HG02678 (cell line): Measurements from ENCODE around the gene MRPL34.

Experiments used
- ATAC-seq: cut with Tn5 transposase; IDR thresholded peaks from one replicate; pipeline ENCODE4 v1.9.1; 2021; ENCODE audit warnings: mild to moderate bottlenecking, moderate library complexity; ENCODE audit not compliant: unreplicated experiment

The MRPL34 gene

GRCh38 chr19:17327654-17328516 lies 22.2 kb downstream of the MRPL34 start:
- no peak for ATAC-seq

- no peak for ATAC-seq
Measured at GRCh38 chr19:17328517-17329365, 23.1 kb downstream of the MRPL34 start.

- no peak for ATAC-seq
Measured at GRCh38 chr19:17329366-17330261, 23.9 kb downstream of the MRPL34 start.

GRCh38 chr19:17330262-17331044 lies 24.8 kb downstream of the MRPL34 start:
- no peak for ATAC-seq

- ATAC-seq: no peak
Measured at GRCh38 chr19:17331045-17331558, 25.4 kb downstream of the MRPL34 start.

GRCh38 chr19:17332360-17332676 lies 26.6 kb downstream of the MRPL34 start:
- no peak for ATAC-seq

- ATAC-seq: no peak
Measured at GRCh38 chr19:17332677-17333581, 27.3 kb downstream of the MRPL34 start.

- no peak for ATAC-seq
Measured at GRCh38 chr19:17333611-17334413, 28.1 kb downstream of the MRPL34 start.

GRCh38 chr19:17334414-17335409 lies 29.0 kb downstream of the MRPL34 start, which contains the start of gene ANO8:
Gene ANO8, minus strand, starts transcription at chr19:17334855. Its CDS starts 185 bp downstream, at chr19:17334670.
- ATAC-seq: peak; percentile 53

GRCh38 chr19:17335575-17335974 lies 29.9 kb downstream of the MRPL34 start:
- ATAC-seq: no peak

- ATAC-seq: peak; percentile 81
Measured at GRCh38 chr19:17336872-17337674, 31.4 kb downstream of the MRPL34 start, which contains the start of gene GTPBP3. Gene GTPBP3, plus strand, starts transcription at chr19:17337553. Its CDS starts 59 bp downstream, at chr19:17337612.

GRCh38 chr19:17337675-17338432 lies 32.2 kb downstream of the MRPL34 start:
- ATAC-seq: no peak

GRCh38 chr19:17338433-17339078 lies 32.9 kb downstream of the MRPL34 start:
- ATAC-seq: no peak

GRCh38 chr19:17339088-17339741 lies 33.5 kb downstream of the MRPL34 start:
- ATAC-seq: no peak
